ENCODE measurements around the gene PTPRD.

- TF ChIP-seq CTCF (conservative IDR thresholded peaks at IDR 0.05; ENCODE audit: low read depth, low read length) (no peak), POLR2A (IDR thresholded peaks at IDR 0.05; ENCODE audit: low read depth, low read length) (no peak), SMC3 (IDR thresholded peaks at IDR 0.05; ENCODE audit: low read depth, low read length) (no peak), RFX5 (IDR thresholded peaks at IDR 0.05; ENCODE audit: low read depth, low read length) (no peak), FOS (IDR thresholded peaks at IDR 0.05; ENCODE audit: low read depth, low read length) (no peak), CEBPB (IDR thresholded peaks at IDR 0.05; ENCODE audit: low read depth, low read length) (no peak), MAZ (IDR thresholded peaks at IDR 0.05; ENCODE audit: borderline replicate concordance, low read depth, low read length) (no peak)
Measured at GRCh38 chr9:8644571-8644970, 1968.2 kb downstream of the PTPRD start.
